Measurements from ENCODE around the gene TIMM10. TPM values are rescaled to one million over a fixed set of nuclear protein-coding genes. Genes with fewer than 3 reads are reported as not detected.

The TIMM10 gene
- 10 to 100 TPM; 19.6 to 48.5 (median 39.0) TPM for total RNA-seq
- long read RNA-seq, transcript TIMM10-201 (3 exons, 680 nt), result major isoform, 14 of 15 reads
- long read RNA-seq, partial matches to known transcripts, result 0 of 15 reads
- long read RNA-seq, other reads (novel, unspliced or antisense), result 0 of 15 reads

- DNase-seq (peak; percentile 96 to 98 (median 98)), ATAC-seq (peak; percentile 94 to 98 (median 97))
- Histone ChIP-seq H3K27ac (peak within 1 kb of the TSS; percentile 47 to 83 (median 55)), H3K36me3 (peaks cover 0 to 8% (median 0%) of the 10 kb centered on the region in 4 donors), H3K4me3 (peak within 1 kb of the TSS; percentile 80 to 87 (median 83)), H3K27me3 (no peaks in the 10 kb centered on the region), H3K4me1 (peaks cover 0 to 21% (median 0%) of the 10 kb centered on the region in 4 donors), H3K9me3 (no peaks in the 10 kb centered on the region)
- no peak for TF ChIP-seq CTCF (IDR thresholded peaks at IDR 0.05)
- TF ChIP-seq POLR2A (IDR thresholded peaks at IDR 0.05), result peak; percentile 78
- intact Hi-C loops (cut with DNase I), result no loop called here
- WGBS (ENCODE audit: insufficient coverage, low coverage, low lambda C conversion rate, missing lambda C conversion rate), result under 1% methylated on average over 46 of the region's 49 CpGs
These were observed at the start of gene TIMM10 for GRCh38 chr11:57530596-57531507. Gene TIMM10, minus strand, starts transcription at chr11:57530754. Its CDS starts 565 bp downstream, at chr11:57530189.

- Histone ChIP-seq H3K4me1 (peaks cover 0 to 6% (median 0%) of the 10 kb centered on the region in 4 donors), H3K27me3 (no peaks in the 10 kb centered on the region), H3K4me3 (no peak overlapping the region), H3K27ac (no peak overlapping the region), H3K36me3 (no peaks in the 10 kb centered on the region), H3K9me3 (no peaks in the 10 kb centered on the region)
- intact Hi-C loops (cut with DNase I), result no loop called here
- WGBS (ENCODE audit: insufficient coverage, low coverage, low lambda C conversion rate, missing lambda C conversion rate), result 60% methylated on average over 1 of the region's 4 CpGs
- no peak for DNase-seq
- no peak for ATAC-seq
- TF ChIP-seq POLR2A (IDR thresholded peaks at IDR 0.05) (no peak), CTCF (IDR thresholded peaks at IDR 0.05) (no peak)
These were observed 43.5 kb upstream of the TIMM10 start for GRCh38 chr11:57574061-57574460.

- ATAC-seq, result no peak
- H3K4me3 ChIP-seq, result no peak overlapping the region
These were observed 41.1 kb upstream of the TIMM10 start for GRCh38 chr11:57571606-57572005.

GRCh38 chr11:57568330-57568766 lies 37.8 kb upstream of the TIMM10 start:
- no peaks in the 10 kb centered on the region for H3K27me3 ChIP-seq
- peak overlapping the region; percentile 81 to 84 (median 82) for H3K27ac ChIP-seq
- 27% methylated on average over 6 of the region's 6 CpGs for WGBS (ENCODE audit: insufficient coverage, low coverage, low lambda C conversion rate, missing lambda C conversion rate)
- peaks cover 0 to 29% (median 3%) of the 10 kb centered on the region in 4 donors for H3K4me1 ChIP-seq
- TF ChIP-seq CTCF (IDR thresholded peaks at IDR 0.05) (peak in 2 of 4 donors; percentile 90 to 92), POLR2A (IDR thresholded peaks at IDR 0.05) (no peak)
- DNase-seq (no peak), ATAC-seq (peak in 1 of 4 donors; percentile 82)
- no peaks in the 10 kb centered on the region for H3K9me3 ChIP-seq
- H3K4me3 ChIP-seq, result peak overlapping the region; percentile 60 to 93 (median 75)
- intact Hi-C loops (cut with DNase I), result loop anchor here in 1 of 2 donors (5.0 kb wide), 1 partner anchor 74 kb away; no protein-coding TSS in a partner anchor
- peaks cover 0 to 4% (median 0%) of the 10 kb centered on the region in 4 donors for H3K36me3 ChIP-seq

More at GRCh38 chr11:57571606-57572005, 41.1 kb upstream of the TIMM10 start:
- 33% methylated on average over 1 of the region's 2 CpGs for WGBS (ENCODE audit: insufficient coverage, low coverage, low lambda C conversion rate, missing lambda C conversion rate)
- Histone ChIP-seq H3K27me3 (no peaks in the 10 kb centered on the region), H3K4me1 (peaks cover 0 to 16% (median 0%) of the 10 kb centered on the region in 4 donors), H3K9me3 (no peaks in the 10 kb centered on the region), H3K27ac (no peak overlapping the region), H3K36me3 (no peaks in the 10 kb centered on the region)
- TF ChIP-seq POLR2A (IDR thresholded peaks at IDR 0.05) (no peak), CTCF (IDR thresholded peaks at IDR 0.05) (no peak)
- intact Hi-C loops (cut with DNase I), result no loop called here
- DNase-seq, result no peak

Data from right lobe of liver (tissue), 6 donors.